ENCODE measurements around the gene KIAA0586.
A peak's percentile ranks its signal among the peaks of the same experiment; 100 is the strongest.

KIAA0586 gene

DNA sequence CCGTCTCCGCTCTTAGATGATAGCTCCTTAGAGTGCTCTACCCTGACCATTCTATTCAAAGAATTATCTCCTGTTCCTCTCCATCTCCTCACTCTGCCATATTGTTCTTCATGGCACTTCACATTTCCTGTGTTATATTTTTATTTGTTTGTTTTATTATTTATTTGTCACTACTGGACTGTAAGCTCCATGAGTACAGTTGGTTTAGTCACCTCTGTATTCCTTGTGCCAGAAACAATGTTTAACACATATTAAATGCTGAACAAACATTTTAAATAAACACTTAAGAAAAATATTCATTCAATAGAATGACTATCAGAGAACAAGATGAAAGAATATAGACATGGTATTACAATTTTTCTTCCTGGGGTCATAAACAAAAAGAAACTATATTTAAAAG is 35.6 kb downstream of the KIAA0586 start:
- H3K4me3 ChIP-seq (ENCODE audit: control insufficient read depth, low read depth, low read length) = no peak overlapping the region
- TF ChIP-seq, protein P1, sequence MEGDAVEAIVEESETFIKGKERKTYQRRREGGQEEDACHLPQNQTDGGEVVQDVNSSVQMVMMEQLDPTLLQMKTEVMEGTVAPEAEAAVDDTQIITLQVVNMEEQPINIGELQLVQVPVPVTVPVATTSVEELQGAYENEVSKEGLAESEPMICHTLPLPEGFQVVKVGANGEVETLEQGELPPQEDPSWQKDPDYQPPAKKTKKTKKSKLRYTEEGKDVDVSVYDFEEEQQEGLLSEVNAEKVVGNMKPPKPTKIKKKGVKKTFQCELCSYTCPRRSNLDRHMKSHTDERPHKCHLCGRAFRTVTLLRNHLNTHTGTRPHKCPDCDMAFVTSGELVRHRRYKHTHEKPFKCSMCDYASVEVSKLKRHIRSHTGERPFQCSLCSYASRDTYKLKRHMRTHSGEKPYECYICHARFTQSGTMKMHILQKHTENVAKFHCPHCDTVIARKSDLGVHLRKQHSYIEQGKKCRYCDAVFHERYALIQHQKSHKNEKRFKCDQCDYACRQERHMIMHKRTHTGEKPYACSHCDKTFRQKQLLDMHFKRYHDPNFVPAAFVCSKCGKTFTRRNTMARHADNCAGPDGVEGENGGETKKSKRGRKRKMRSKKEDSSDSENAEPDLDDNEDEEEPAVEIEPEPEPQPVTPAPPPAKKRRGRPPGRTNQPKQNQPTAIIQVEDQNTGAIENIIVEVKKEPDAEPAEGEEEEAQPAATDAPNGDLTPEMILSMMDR (conservative IDR thresholded peaks at IDR 0.05; ENCODE audit: control insufficient read depth, insufficient read depth, low read depth, low read length) = no peak
- no peak for DNase-seq (ENCODE audit: low read depth)

DNA sequence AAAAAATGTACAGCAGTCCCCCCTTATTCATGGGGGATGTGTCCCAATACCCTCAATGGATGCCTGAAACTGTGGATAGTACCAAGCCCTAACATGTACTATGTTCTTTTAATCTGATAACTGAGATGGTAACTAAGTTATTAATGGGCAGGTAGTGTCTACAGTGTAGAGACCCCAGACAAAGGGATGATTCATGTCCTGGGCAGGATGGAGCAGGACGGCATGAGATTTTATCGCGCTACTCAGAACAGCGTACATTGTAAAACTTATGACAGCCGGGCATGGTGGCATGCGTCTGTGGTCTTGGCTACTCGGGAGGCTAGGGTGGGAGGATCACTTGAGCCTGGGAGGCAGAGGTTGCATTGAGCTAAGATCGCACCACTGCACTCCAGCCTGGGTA is 37.1 kb downstream of the KIAA0586 start:
- TF ChIP-seq, protein P1 (conservative IDR thresholded peaks at IDR 0.05; ENCODE audit: control insufficient read depth, insufficient read depth, low read depth, low read length) = no peak
- no peak for DNase-seq (ENCODE audit: low read depth)
- no peak overlapping the region for H3K4me3 ChIP-seq (ENCODE audit: control insufficient read depth, low read depth, low read length)

DNA sequence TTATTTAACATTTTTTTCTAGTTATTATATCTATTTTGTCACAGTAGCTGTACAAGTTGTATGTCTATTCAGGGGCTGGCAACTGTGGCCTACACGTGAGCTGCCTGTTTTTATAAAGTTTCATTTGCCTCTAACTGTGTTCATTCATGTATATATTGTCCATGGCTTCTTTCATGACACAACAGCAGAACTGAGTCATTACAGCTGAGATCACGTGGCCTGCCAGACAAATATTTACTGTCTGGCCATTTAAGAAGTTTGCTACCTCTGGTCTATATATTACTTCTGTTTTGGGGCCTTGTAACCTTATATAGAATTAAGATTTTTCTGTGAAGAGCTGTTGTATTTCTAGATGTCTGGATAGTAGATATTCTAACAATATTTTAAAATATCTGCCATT is 37.9 kb downstream of the KIAA0586 start:
- TF ChIP-seq, protein P1 (conservative IDR thresholded peaks at IDR 0.05; ENCODE audit: control insufficient read depth, insufficient read depth, low read depth, low read length) = no peak

DNA sequence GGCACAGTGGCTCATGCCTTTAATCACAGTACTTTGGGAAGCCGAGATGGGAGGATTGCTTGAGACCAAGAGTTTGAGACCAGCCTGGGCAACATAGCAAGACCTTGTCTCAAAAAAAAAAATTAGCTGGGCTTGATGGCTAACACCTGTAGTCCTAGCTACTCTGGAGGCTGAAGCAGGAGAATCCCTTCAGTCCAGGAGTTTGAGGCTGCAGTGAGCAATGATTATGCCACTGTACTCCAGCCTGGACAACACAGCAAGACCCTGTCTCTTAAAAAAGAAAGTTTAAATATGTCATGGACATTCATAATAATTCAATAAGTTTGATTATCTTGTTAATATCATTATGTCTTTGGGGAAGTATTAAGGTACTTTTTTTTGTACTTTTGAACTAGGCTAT is 38.9 kb downstream of the KIAA0586 start:
- no peak for DNase-seq (ENCODE audit: low read depth)
- H3K4me3 ChIP-seq (ENCODE audit: control insufficient read depth, low read depth, low read length) = no peak overlapping the region
- TF ChIP-seq, protein P1 (conservative IDR thresholded peaks at IDR 0.05; ENCODE audit: control insufficient read depth, insufficient read depth, low read depth, low read length) = no peak

More for the DNA sequence above, 37.9 kb downstream of the KIAA0586 start:
- DNase-seq (ENCODE audit: low read depth) = peak; percentile 34
- no peak overlapping the region for H3K4me3 ChIP-seq (ENCODE audit: control insufficient read depth, low read depth, low read length)

DNA sequence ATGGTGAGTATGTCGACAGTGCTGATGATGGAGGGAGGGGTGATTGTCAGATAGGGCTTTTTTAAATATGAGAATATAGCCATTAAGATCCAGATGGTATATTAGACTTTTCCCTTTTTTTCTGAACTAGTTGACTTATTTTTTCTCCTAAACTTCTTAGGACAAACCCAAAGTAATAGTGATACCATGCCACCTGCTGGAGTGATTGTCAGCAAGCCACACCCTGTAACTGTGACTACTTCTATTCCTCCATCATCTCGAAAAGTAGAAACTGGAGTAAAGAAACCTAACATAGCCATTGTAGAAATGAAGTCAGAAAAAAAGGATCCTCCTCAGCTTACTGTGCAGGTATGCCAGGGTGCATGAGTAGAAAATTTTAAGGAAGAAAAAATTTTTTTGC is 40.1 kb downstream of the KIAA0586 start:
- DNase-seq (ENCODE audit: low read depth) = no peak
- TF ChIP-seq, protein P1 (conservative IDR thresholded peaks at IDR 0.05; ENCODE audit: control insufficient read depth, insufficient read depth, low read depth, low read length) = no peak
- H3K4me3 ChIP-seq (ENCODE audit: control insufficient read depth, low read depth, low read length) = no peak overlapping the region

DNA sequence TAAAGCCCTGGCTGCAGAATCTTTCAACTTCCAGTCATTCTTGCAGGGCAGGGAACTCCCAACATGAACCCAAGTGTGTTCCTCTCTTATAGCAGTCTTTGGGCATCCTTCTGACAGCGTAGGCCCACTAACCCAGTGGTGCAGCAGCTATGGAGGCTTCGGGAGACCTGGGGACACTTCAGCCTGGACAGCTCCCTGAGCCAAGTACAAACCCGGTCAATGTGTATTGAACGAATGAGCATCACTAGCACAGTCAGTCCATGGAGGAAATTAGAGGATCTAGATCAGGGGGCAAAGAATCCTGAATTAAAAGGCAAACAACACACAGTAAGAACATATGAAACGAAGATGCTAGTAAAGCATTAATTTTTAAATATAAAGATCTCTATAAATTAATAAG is 41.8 kb downstream of the KIAA0586 start:
- TF ChIP-seq, protein P1 (conservative IDR thresholded peaks at IDR 0.05; ENCODE audit: control insufficient read depth, insufficient read depth, low read depth, low read length) = no peak
- no peak for DNase-seq (ENCODE audit: low read depth)
- no peak overlapping the region for H3K4me3 ChIP-seq (ENCODE audit: control insufficient read depth, low read depth, low read length)

DNA sequence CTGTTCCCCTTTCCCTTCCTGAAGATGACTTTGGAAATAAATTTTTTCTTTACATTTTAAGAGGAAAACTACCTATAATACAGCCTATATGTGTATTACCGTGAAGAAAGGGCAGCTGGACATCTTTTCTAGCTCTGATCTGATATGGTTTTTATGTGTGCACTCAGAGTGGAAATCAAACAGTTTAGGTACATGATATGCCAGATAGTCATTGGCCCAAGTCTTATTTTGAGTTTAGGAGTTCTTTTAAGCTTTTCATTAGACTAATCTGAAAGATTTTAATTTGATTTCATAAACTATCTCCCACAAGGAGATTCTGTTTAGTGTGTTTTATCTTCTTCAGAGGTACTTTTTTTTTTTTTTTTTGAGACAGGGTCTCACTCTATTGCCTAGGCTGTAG is 48.8 kb downstream of the KIAA0586 start:
- no peak for DNase-seq (ENCODE audit: low read depth)
- H3K4me3 ChIP-seq (ENCODE audit: control insufficient read depth, low read depth, low read length) = no peak overlapping the region
- TF ChIP-seq, protein P1 (conservative IDR thresholded peaks at IDR 0.05; ENCODE audit: control insufficient read depth, insufficient read depth, low read depth, low read length) = no peak
